ENCODE measurements around the gene HEPHL1. TPM values are rescaled to one million over a fixed set of nuclear protein-coding genes. Genes with fewer than 3 reads are reported as not detected.
"Not testable (repeated sequence)": the region's sequence is repeated elsewhere in the genome, so short reads cannot be mapped to it uniquely, and the experiment has no call there.

Gene HEPHL1
- total RNA-seq, 4 donors from 2014 or later: not detected

DNA sequence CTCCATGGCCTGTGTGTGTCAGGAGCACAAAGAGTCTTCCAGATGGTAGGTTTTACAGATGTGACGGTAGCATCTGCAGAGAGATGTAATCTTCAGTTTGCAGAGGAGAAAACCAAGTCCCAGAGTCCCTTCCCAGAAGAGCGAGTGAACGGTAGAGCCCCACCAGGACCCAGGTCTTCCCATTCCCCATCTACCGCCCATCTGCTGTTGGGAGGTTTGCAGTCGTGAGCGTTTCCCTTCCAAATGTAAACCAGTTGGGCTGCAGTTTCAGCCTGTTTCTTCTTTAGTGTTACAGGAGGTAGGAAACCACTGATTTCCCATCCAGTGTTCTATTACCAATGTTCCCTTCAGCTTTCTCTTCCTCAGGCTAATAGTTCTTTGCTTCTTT, 131.5 kb downstream of the HEPHL1 start:
- TF ChIP-seq, protein P1, sequence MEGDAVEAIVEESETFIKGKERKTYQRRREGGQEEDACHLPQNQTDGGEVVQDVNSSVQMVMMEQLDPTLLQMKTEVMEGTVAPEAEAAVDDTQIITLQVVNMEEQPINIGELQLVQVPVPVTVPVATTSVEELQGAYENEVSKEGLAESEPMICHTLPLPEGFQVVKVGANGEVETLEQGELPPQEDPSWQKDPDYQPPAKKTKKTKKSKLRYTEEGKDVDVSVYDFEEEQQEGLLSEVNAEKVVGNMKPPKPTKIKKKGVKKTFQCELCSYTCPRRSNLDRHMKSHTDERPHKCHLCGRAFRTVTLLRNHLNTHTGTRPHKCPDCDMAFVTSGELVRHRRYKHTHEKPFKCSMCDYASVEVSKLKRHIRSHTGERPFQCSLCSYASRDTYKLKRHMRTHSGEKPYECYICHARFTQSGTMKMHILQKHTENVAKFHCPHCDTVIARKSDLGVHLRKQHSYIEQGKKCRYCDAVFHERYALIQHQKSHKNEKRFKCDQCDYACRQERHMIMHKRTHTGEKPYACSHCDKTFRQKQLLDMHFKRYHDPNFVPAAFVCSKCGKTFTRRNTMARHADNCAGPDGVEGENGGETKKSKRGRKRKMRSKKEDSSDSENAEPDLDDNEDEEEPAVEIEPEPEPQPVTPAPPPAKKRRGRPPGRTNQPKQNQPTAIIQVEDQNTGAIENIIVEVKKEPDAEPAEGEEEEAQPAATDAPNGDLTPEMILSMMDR (IDR thresholded peaks at IDR 0.05): no peak
- ATAC-seq (ENCODE audit: low FRiP score): no peak
- DNase-seq (ENCODE audit: low spot score): no peak

DNA sequence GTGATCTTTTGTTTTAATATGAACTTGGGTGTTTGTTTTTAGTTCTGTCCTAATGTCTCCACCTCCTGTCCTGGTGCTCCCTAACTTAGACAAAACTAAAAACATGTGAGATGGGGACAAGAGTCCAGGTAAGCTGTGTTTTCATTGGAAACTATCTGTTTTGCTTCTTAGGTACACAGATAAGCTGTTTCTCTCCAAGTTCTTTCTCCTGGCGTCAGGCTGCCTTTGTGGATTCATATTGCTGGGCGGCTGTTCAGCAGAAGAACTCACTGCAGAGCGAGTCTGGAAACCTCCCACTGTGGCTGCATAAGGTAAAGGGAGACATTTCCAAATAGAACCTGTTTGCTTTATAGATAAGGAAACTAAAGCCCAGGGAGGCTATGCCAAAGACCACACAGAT, 132.2 kb downstream of the HEPHL1 start:
- TF ChIP-seq, protein P1 (IDR thresholded peaks at IDR 0.05): no peak
- DNase-seq (ENCODE audit: low spot score) (no peak), ATAC-seq (ENCODE audit: low FRiP score) (no peak)

DNA sequence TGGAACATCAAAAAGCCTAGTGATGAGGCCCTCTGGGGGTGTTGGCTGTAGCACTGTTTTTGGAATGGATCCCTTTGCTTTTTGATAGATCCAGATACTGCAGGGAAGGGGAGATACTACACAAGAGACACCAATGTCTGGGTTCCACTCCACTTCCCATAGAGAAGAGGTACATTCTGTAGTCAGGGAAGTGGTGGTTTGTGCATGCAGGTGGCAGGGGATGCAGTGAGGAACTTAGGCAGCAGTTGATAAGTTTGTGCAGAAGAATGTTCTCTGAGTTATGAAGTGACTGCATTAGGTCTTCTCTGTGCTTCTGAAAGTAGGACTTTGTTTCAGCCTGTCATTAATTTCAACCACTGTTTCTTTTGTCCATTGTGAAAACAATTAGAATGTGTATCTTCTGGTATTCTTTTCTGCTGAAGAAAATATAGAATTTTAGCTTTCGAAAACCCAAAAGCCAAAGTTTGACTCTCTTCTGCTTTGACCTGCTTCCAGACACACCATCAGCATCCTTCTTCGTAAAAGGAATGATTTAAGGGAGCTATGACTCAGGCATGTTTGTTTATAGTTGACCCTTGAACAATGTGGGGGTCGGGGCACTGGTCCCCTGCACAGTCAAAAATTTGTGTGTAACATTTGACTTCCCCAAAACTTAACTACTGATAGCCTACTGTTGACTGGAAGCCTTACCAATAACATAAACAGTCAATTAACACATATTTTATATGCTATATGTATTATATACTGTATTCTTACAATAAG, 133.1 kb downstream of the HEPHL1 start:
- TF ChIP-seq, protein P1 (IDR thresholded peaks at IDR 0.05): no peak
- no peak for ATAC-seq (ENCODE audit: low FRiP score)
- no peak for DNase-seq (ENCODE audit: low spot score)

DNA sequence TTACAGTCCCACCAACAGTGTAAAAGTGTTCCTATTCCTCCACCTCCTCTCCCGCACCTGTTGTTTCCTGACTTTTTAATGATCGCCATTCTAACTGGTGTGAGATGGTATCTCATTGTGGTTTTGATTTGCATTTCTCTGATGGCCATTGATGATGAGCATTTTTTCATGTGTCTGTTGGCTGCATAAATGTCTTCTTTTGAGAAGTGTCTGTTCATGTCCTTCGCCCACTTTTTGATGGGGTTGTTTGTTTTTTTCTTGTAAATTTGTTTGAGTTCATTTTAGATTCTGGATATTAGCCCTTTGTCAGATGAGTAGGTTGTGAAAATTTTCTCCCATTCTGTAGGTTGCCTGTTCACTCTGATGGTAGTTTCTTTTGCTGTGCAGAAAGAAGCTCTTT, 136.2 kb downstream of the HEPHL1 start:
- not testable (repeated sequence) for DNase-seq (ENCODE audit: low spot score); ATAC-seq (ENCODE audit: low FRiP score)

Small RNAs within 50 kb of the gene (small RNA-seq; reads per million reads assigned to genes)
- gene AP002795.1: not detected

Other genes starting within 250 kb of the HEPHL1 start
- gene MED17, start 237.1 kb upstream of the HEPHL1 start, total RNA-seq: 10 to 100 TPM; 18.1 to 40.6 (median 21.5) TPM
- gene VSTM5, start 170.7 kb upstream of the HEPHL1 start, total RNA-seq: under 1 TPM in 1 of 4 donors, not detected in 3; 0.79 TPM
- 10 to 100 TPM; 16.7 to 77.6 (median 30.4) TPM for gene PANX1, start 107.5 kb downstream of the HEPHL1 start, total RNA-seq

Measured in omental fat pad (tissue), 4 donors.